ENCODE data around the gene BRAF.

BRAF gene

GRCh38 chr7:140696680-140697446 lies 227.9 kb downstream of the BRAF start, which contains the start of gene NDUFB2 (continued):
- TF ChIP-seq PRDM2 (tag by site-specific recombination; IDR thresholded peaks at IDR 0.05; ENCODE audit: borderline replicate concordance), result peak; percentile 26; the same call in 1 of the 2 replicates
- TF ChIP-seq ZFP37 (tag by site-specific recombination; IDR thresholded peaks at IDR 0.05), result peak; percentile 95
- TF ChIP-seq GLI4 (tag by site-specific recombination; IDR thresholded peaks at IDR 0.05), result peak; percentile 54; the same call in 1 of the 2 replicates
- TF ChIP-seq SP2 (tag by site-specific recombination; IDR thresholded peaks at IDR 0.05), result peak; percentile 58
- TF ChIP-seq ZSCAN4 (tag by site-specific recombination; IDR thresholded peaks at IDR 0.05), result peak; percentile 60; the same call in 1 of the 2 replicates
- TF ChIP-seq ZBTB1 (tag by site-specific recombination; IDR thresholded peaks at IDR 0.05), result no peak
- peak; percentile 75 for TF ChIP-seq KLF1 (tag by site-specific recombination; IDR thresholded peaks at IDR 0.05)
- no peak for TF ChIP-seq ZNF114 (tag by site-specific recombination; IDR thresholded peaks at IDR 0.05)
- TF ChIP-seq ZNF596 (tag by site-specific recombination; IDR thresholded peaks at IDR 0.05), result peak; percentile 62
- peak; percentile 88 for TF ChIP-seq SP7 (tag by site-specific recombination; IDR thresholded peaks at IDR 0.05)
- TF ChIP-seq, protein P1, sequence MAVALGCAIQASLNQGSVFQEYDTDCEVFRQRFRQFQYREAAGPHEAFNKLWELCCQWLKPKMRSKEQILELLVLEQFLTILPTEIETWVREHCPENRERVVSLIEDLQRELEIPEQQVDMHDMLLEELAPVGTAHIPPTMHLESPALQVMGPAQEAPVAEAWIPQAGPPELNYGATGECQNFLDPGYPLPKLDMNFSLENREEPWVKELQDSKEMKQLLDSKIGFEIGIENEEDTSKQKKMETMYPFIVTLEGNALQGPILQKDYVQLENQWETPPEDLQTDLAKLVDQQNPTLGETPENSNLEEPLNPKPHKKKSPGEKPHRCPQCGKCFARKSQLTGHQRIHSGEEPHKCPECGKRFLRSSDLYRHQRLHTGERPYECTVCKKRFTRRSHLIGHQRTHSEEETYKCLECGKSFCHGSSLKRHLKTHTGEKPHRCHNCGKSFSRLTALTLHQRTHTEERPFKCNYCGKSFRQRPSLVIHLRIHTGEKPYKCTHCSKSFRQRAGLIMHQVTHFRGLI (tag by site-specific recombination; IDR thresholded peaks at IDR 0.05), result peak; percentile 39; the same call in 1 of the 2 replicates
- TF ChIP-seq ZNF37A (tag by site-specific recombination; IDR thresholded peaks at IDR 0.05), result no peak
- no peak for TF ChIP-seq ZNF529 (tag by site-specific recombination; IDR thresholded peaks at IDR 0.05; ENCODE audit: insufficient replicate concordance)
- no peak for TF ChIP-seq ZNF274 (IDR thresholded peaks at IDR 0.05; ENCODE audit: low read length)
- no peak for TF ChIP-seq ZNF274 (tag by site-specific recombination; IDR thresholded peaks at IDR 0.05; ENCODE audit: borderline replicate concordance)
- no peak for TF ChIP-seq ZNF521 (tag by site-specific recombination; IDR thresholded peaks at IDR 0.05)
- TF ChIP-seq ZNF426 (tag by site-specific recombination; IDR thresholded peaks at IDR 0.05), result no peak
- TF ChIP-seq REPIN1 (tag by site-specific recombination; IDR thresholded peaks at IDR 0.05; ENCODE audit: low read depth), result no peak; the same call in 1 of the 2 replicates
- 0 out of 2 replicates have a peak, but pooled peaks have one; percentile 49 for TF ChIP-seq KLF10 (tag by site-specific recombination; IDR thresholded peaks at IDR 0.05)
- peak; percentile 10; the same call in 1 of the 2 replicates for TF ChIP-seq ZNF704 (tag by site-specific recombination; IDR thresholded peaks at IDR 0.05)
- peak; percentile 62 for TF ChIP-seq WT1 (tag by site-specific recombination; IDR thresholded peaks at IDR 0.05)
- TF ChIP-seq ZNF2 (tag by site-specific recombination; IDR thresholded peaks at IDR 0.05), result peak; percentile 87
- no peak for TF ChIP-seq ZNF223 (tag by site-specific recombination; IDR thresholded peaks at IDR 0.05)
- TF ChIP-seq MYNN (tag by site-specific recombination; IDR thresholded peaks at IDR 0.05; ENCODE audit: borderline replicate concordance), result 0 out of 2 replicates have a peak, but pooled peaks have one; percentile 24
- TF ChIP-seq ZNF174 (tag by site-specific recombination; IDR thresholded peaks at IDR 0.05), result no peak
- TF ChIP-seq MZF1 (tag by site-specific recombination; IDR thresholded peaks at IDR 0.05; ENCODE audit: borderline replicate concordance), result peak; percentile 52; the same call in 1 of the 2 replicates
- peak; percentile 96 for TF ChIP-seq ZEB2 (tag by site-specific recombination; IDR thresholded peaks at IDR 0.05)
- TF ChIP-seq ZNF658 (tag by site-specific recombination; IDR thresholded peaks at IDR 0.05), result no peak
- no peak for TF ChIP-seq ZNF155 (tag by site-specific recombination; IDR thresholded peaks at IDR 0.05)
- no peak for TF ChIP-seq TRIM28 (IDR thresholded peaks at IDR 0.05; ENCODE audit: borderline replicate concordance, low read length)
- TF ChIP-seq ZNF660 (tag by site-specific recombination; IDR thresholded peaks at IDR 0.05), result peak; percentile 50
- no peak for TF ChIP-seq ZNF791 (tag by site-specific recombination; IDR thresholded peaks at IDR 0.05)

Measured in HEK293 (cell line).